DMS114 treated with DMSO at 0.1 percent for 48 hours (cell line): ENCODE results near the gene SELENOO.

ENCODE experiments used
- DNase-seq: peaks from one replicate; lab custom pipeline; 2025; ENCODE audit not compliant: unreplicated experiment; lab: John Stamatoyannopoulos, UW

The SELENOO gene

GRCh38 chr22:50251477-50252081, 50.8 kb downstream of the SELENOO start:
- no peak for DNase-seq

- DNase-seq: no peak
These were observed 51.6 kb downstream of the SELENOO start for GRCh38 chr22:50252082-50253045.

- no peak for DNase-seq
These were observed 52.5 kb downstream of the SELENOO start for GRCh38 chr22:50253046-50253915.

- no peak for DNase-seq
These were observed 53.1 kb downstream of the SELENOO start for GRCh38 chr22:50253941-50254340.

GRCh38 chr22:50255099-50255498, 54.3 kb downstream of the SELENOO start:
- DNase-seq: no peak

- DNase-seq: no peak
These were observed 54.8 kb downstream of the SELENOO start for GRCh38 chr22:50255607-50256006.

GRCh38 chr22:50256258-50256862, 55.5 kb downstream of the SELENOO start:
- no peak for DNase-seq

GRCh38 chr22:50257041-50257440, 56.2 kb downstream of the SELENOO start:
- DNase-seq: no peak

GRCh38 chr22:50257451-50258360, 56.9 kb downstream of the SELENOO start:
- no peak for DNase-seq

- no peak for DNase-seq
These were observed 57.8 kb downstream of the SELENOO start for GRCh38 chr22:50258361-50259292.

GRCh38 chr22:50259302-50259701, 58.5 kb downstream of the SELENOO start:
- no peak for DNase-seq

- DNase-seq: no peak
These were observed 59.6 kb downstream of the SELENOO start for GRCh38 chr22:50260434-50260800.

- DNase-seq: no peak
These were observed 60.2 kb downstream of the SELENOO start for GRCh38 chr22:50260801-50261614.

GRCh38 chr22:50261615-50262459, 61.0 kb downstream of the SELENOO start, which contains the start of gene MAPK12:
MAPK12 (minus strand) TSS chr22:50261683; CDS start chr22:50261509, 174 bp downstream.
- no peak for DNase-seq

- DNase-seq: no peak
These were observed 61.7 kb downstream of the SELENOO start for GRCh38 chr22:50262460-50262911.

GRCh38 chr22:50262973-50263617, 62.3 kb downstream of the SELENOO start:
- no peak for DNase-seq
